ENCODE data around the gene RAB6A.
A peak's percentile ranks its signal among the peaks of the same experiment; 100 is the strongest.
"Not testable (repeated sequence)": the region's sequence is repeated elsewhere in the genome, so short reads cannot be mapped to it uniquely, and the experiment has no call there.

RAB6A gene

DNA sequence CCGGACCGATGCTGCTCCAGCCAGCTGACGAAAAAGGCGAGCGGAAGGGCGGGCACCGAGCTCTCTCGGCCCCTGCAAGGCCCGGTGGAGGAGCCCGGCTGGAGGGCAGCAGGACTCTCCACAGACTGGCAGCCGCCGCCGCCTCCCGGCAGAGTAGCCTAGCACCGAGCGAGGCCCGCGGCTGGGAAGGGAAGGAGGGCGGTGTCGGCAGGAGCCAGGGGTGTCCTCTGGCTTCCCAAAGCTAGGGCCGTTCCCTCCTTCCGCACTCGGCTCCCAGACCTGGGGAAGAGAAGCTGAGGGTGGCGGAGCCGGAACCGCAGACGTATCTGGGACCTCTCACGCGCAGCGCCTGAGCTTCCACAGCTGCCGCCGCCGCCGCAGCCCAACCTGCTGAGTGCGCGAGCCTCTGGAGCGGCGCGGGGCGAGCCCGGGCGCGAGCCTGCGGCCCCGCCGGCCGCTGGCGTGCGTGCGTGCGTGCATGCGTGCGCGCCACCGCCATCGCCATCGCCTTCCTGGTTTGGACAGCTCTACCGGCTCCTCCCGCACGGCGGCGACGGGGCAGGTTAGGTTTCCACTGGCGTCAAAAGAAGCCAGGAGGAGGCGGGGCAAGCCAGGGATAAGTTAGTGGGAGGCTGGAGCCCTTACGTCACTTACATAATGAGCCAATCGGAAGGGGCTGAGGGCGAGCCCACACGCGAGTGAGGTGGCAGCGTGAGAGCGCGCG, at the start of gene RAB6A:
RAB6A (minus strand) TSS at position 396 of the 724 bp plus-strand sequence. CDS start 439 bp downstream, outside the sequence.
- Mint-ChIP-seq H3K27me3 (no peaks in the 10 kb centered on the region), H3K4me1 (ENCODE audit: low read depth) (peaks cover 30% of the 10 kb centered on the region), H3K27ac (peak within 1 kb of the TSS; percentile 96), H3K36me3 (peaks cover 2% of the 10 kb centered on the region), H3K4me3 (peak within 1 kb of the TSS; percentile 96), H3K9me3 (ENCODE audit: low read depth) (no peaks in the 10 kb centered on the region)

DNA sequence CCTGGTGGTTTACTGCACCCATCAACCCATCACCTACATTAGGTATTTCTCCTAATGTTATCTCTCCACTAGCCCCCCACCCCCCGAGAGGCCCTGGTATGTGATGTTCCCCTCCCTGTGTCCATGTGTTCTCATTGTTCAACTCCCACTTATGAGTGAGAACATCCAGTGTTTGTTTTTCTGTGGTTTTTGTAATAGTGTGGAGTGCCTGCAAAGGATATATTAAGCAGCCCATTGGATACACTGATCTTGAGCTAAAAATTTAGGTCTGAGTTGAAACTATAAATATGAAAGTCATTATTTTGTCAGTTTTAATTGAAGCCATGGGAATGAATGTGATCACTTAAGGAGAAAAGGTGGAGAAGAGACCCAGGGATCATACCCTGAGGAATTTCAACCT, 49.8 kb upstream of the RAB6A start:
- Mint-ChIP-seq H3K4me1 (ENCODE audit: low read depth) (peaks cover 3% of the 10 kb centered on the region), H3K9me3 (ENCODE audit: low read depth) (no peaks in the 10 kb centered on the region), H3K27me3 (no peaks in the 10 kb centered on the region), H3K36me3 (peaks cover 13% of the 10 kb centered on the region), H3K4me3 (no peak overlapping the region), H3K27ac (no peak overlapping the region)

DNA sequence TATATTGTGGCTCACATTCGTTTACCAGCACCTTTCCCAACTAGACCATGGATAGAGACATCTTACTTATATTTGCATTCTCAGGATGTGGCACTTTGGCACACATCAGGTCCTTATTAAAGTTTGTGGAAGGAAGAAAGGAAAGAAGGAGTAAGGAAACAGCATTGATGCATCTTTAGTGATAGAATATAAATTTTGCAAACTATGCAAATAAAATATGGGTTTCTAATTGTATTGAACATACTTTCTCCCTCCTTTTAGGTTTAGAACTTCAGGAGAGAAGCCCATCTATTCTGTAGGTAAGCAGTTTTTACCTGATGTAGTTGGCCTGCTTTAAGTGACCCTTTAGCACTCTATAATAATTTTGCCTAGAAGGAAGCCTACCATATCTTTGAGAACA, 47.2 kb upstream of the RAB6A start:
- H3K27ac Mint-ChIP-seq: no peak overlapping the region
- H3K4me3 Mint-ChIP-seq: no peak overlapping the region
- H3K36me3 Mint-ChIP-seq: peaks cover 10% of the 10 kb centered on the region
- H3K4me1 Mint-ChIP-seq (ENCODE audit: low read depth): peaks cover 5% of the 10 kb centered on the region
- no peaks in the 10 kb centered on the region for H3K27me3 Mint-ChIP-seq
- H3K9me3 Mint-ChIP-seq (ENCODE audit: low read depth): no peaks in the 10 kb centered on the region

GRCh38 chr11:73804712-73805111, 43.8 kb upstream of the RAB6A start:
- H3K27me3 Mint-ChIP-seq: no peaks in the 10 kb centered on the region
- peaks cover 10% of the 10 kb centered on the region for H3K36me3 Mint-ChIP-seq
- H3K9me3 Mint-ChIP-seq (ENCODE audit: low read depth): no peaks in the 10 kb centered on the region
- no peak overlapping the region for H3K4me3 Mint-ChIP-seq
- H3K4me1 Mint-ChIP-seq (ENCODE audit: low read depth): peaks cover 5% of the 10 kb centered on the region
- no peak overlapping the region for H3K27ac Mint-ChIP-seq

GRCh38 chr11:73801136-73801535, 40.3 kb upstream of the RAB6A start:
- Mint-ChIP-seq H3K27me3 (no peaks in the 10 kb centered on the region), H3K27ac (no peak overlapping the region), H3K36me3 (peaks cover 4% of the 10 kb centered on the region), H3K9me3 (ENCODE audit: low read depth) (no peaks in the 10 kb centered on the region), H3K4me3 (no peak overlapping the region), H3K4me1 (ENCODE audit: low read depth) (peaks cover 5% of the 10 kb centered on the region)

DNA sequence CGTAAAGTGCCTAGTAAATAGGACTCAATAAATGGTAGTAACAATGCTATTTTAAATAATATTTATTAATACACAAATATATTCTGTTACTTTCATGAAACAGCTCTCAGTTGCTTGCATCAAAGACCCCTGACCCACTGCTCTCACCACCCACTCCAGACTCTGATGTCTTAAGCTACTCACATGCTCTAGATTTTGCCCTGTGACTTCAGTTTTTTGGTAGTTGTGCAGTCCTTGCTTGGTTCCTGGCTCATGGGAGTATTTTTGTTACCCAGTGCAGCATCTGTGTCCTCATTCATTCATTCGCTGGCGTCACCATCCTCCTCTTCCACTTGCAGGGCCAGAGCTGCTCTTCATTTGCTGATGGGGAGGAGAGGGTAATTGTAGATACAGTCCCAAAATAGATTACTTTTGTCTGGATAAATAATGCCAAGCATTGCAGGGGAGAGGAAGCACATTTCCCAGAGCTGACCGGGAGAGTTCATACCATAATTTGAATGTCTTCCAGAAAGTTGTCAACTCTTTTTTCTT, 39.5 kb upstream of the RAB6A start:
- Mint-ChIP-seq H3K4me1 (ENCODE audit: low read depth) (peaks cover 3% of the 10 kb centered on the region), H3K9me3 (ENCODE audit: low read depth) (no peaks in the 10 kb centered on the region), H3K27ac (no peak overlapping the region), H3K4me3 (no peak overlapping the region), H3K36me3 (no peaks in the 10 kb centered on the region), H3K27me3 (no peaks in the 10 kb centered on the region)

GRCh38 chr11:73797457-73797856, 36.6 kb upstream of the RAB6A start:
- Mint-ChIP-seq H3K36me3 (peaks cover 3% of the 10 kb centered on the region), H3K4me3 (no peak overlapping the region), H3K27ac (no peak overlapping the region), H3K4me1 (ENCODE audit: low read depth) (peaks cover 2% of the 10 kb centered on the region), H3K27me3 (no peaks in the 10 kb centered on the region), H3K9me3 (ENCODE audit: low read depth) (no peaks in the 10 kb centered on the region)

GRCh38 chr11:73795925-73796632, 35.2 kb upstream of the RAB6A start:
- Mint-ChIP-seq H3K4me3 (no peak overlapping the region), H3K9me3 (ENCODE audit: low read depth) (no peaks in the 10 kb centered on the region), H3K36me3 (peaks cover 3% of the 10 kb centered on the region), H3K4me1 (ENCODE audit: low read depth) (peaks cover 7% of the 10 kb centered on the region), H3K27me3 (no peaks in the 10 kb centered on the region), H3K27ac (no peak overlapping the region)

GRCh38 chr11:73792584-73792983, 31.7 kb upstream of the RAB6A start:
- H3K27me3 Mint-ChIP-seq: no peaks in the 10 kb centered on the region
- H3K9me3 Mint-ChIP-seq (ENCODE audit: low read depth): no peaks in the 10 kb centered on the region
- no peak overlapping the region for H3K27ac Mint-ChIP-seq
- no peak overlapping the region for H3K4me3 Mint-ChIP-seq
- H3K4me1 Mint-ChIP-seq (ENCODE audit: low read depth): peaks cover 24% of the 10 kb centered on the region
- H3K36me3 Mint-ChIP-seq: peaks cover 3% of the 10 kb centered on the region

- Mint-ChIP-seq H3K4me3 (peak overlapping the region; percentile 100), H3K27ac (peak overlapping the region; percentile 86), H3K27me3 (no peaks in the 10 kb centered on the region), H3K9me3 (ENCODE audit: low read depth) (no peaks in the 10 kb centered on the region), H3K36me3 (peaks cover 3% of the 10 kb centered on the region), H3K4me1 (ENCODE audit: low read depth) (peaks cover 26% of the 10 kb centered on the region)
Measured at GRCh38 chr11:73789279-73789670, 28.4 kb upstream of the RAB6A start.

GRCh38 chr11:73787643-73788558, 27.0 kb upstream of the RAB6A start, which contains the start of gene MRPL48:
Gene MRPL48, plus strand, starts transcription at chr11:73787874. Its CDS starts 98 bp downstream, at chr11:73787972.
- H3K36me3 Mint-ChIP-seq: no peaks in the 10 kb centered on the region
- no peaks in the 10 kb centered on the region for H3K9me3 Mint-ChIP-seq (ENCODE audit: low read depth)
- peaks cover 24% of the 10 kb centered on the region for H3K4me1 Mint-ChIP-seq (ENCODE audit: low read depth)
- no peaks in the 10 kb centered on the region for H3K27me3 Mint-ChIP-seq
- peak within 1 kb of the TSS; percentile 100 for H3K4me3 Mint-ChIP-seq
- H3K27ac Mint-ChIP-seq: peak within 1 kb of the TSS; percentile 100

DNA sequence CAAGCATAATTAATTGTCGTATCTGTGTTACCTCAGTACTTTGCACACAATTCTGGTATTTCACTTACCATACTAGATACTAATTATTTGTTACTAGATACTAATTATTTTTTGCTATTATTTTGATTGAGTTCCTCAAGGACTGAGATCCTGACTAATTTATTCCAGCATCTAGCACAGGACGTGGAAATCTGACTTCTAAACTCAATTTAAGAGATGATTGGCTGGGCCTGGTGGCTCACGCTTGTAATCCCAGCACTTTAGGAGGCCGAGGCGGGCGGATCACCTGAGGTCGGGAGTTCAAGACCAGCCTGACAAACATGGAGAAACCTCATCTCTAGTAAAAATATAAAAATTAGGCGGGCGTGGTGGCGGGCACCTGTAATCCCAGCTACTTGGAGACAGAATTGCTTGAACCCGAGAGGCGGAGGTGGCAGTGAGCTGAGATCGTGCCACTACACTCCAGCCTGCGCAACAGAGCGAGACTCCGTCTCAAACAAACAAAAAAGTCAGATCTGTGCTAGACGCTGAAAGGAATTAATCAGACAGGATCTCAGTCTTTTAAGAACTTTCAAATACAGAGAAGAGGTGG, 26.3 kb upstream of the RAB6A start:
- Mint-ChIP-seq H3K4me3 (peak overlapping the region; percentile 100), H3K36me3 (no peaks in the 10 kb centered on the region), H3K4me1 (ENCODE audit: low read depth) (peaks cover 24% of the 10 kb centered on the region), H3K27ac (peak overlapping the region; percentile 100), H3K9me3 (ENCODE audit: low read depth) (no peaks in the 10 kb centered on the region), H3K27me3 (no peaks in the 10 kb centered on the region)

- H3K4me3 Mint-ChIP-seq: peak overlapping the region; percentile 14
Measured at GRCh38 chr11:73785467-73785866, 24.6 kb upstream of the RAB6A start.

GRCh38 chr11:73784734-73785133, 23.9 kb upstream of the RAB6A start:
- Mint-ChIP-seq H3K4me3 (no peak overlapping the region), H3K27ac (no peak overlapping the region), H3K36me3 (no peaks in the 10 kb centered on the region), H3K4me1 (ENCODE audit: low read depth) (peaks cover 21% of the 10 kb centered on the region), H3K9me3 (ENCODE audit: low read depth) (no peaks in the 10 kb centered on the region), H3K27me3 (no peaks in the 10 kb centered on the region)

More at GRCh38 chr11:73785467-73785866, 24.6 kb upstream of the RAB6A start:
- H3K27ac Mint-ChIP-seq; H3K36me3 Mint-ChIP-seq; H3K9me3 Mint-ChIP-seq (ENCODE audit: low read depth); H3K27me3 Mint-ChIP-seq: not testable (repeated sequence)
- peaks cover 18% of the 10 kb centered on the region for H3K4me1 Mint-ChIP-seq (ENCODE audit: low read depth)

Data from activated naive CD8-positive, alpha-beta T cell (primary cell).